Spleen (tissue), 7 donors: ENCODE data around the gene LRMDA.

Experiments used
- CTCF ChIP-seq, 11 experiments: fragments of 200-600 bp in 7 of 11; fragments of 450-650 bp in 4 of 11; sonication (generic) in 4 of 11; IDR thresholded peaks in 8 of 11; conservative IDR thresholded peaks in 3 of 11; 1 replicate in 7 of 11; 2 replicates in 4 of 11; pipeline versions ENCODE4 v1.4.0 to v1.8.0; 2016 to 2021; ENCODE audit warnings: antibody characterized with exemption in 11 of 11, inconsistent platforms in 4 of 11, mild to moderate bottlenecking in 1 of 11
- POLR2A ChIP-seq, 3 donors: fragments of 450-650 bp; IDR thresholded peaks; one replicate each; pipeline ENCODE4 v1.5.1; 2017; ENCODE audit warnings: antibody characterized with exemption in 3 of 3, mild to moderate bottlenecking in 1 of 3
- POLR2AphosphoS5 ChIP-seq, 3 donors: sonication (generic); formaldehyde crosslinking; IDR thresholded peaks; one replicate each; pipeline ENCODE4 v1.5.1; 2017; ENCODE audit warnings: antibody characterized with exemption in 3 of 3
- donor health status: DM: no; HTN: no; CAD: no; lungs with moderate emphysema.
- donor health status: DM: no; HTN: no; CAD: no.
- donor health status: DM: no; HTN: no; CAD: no.

DNA sequence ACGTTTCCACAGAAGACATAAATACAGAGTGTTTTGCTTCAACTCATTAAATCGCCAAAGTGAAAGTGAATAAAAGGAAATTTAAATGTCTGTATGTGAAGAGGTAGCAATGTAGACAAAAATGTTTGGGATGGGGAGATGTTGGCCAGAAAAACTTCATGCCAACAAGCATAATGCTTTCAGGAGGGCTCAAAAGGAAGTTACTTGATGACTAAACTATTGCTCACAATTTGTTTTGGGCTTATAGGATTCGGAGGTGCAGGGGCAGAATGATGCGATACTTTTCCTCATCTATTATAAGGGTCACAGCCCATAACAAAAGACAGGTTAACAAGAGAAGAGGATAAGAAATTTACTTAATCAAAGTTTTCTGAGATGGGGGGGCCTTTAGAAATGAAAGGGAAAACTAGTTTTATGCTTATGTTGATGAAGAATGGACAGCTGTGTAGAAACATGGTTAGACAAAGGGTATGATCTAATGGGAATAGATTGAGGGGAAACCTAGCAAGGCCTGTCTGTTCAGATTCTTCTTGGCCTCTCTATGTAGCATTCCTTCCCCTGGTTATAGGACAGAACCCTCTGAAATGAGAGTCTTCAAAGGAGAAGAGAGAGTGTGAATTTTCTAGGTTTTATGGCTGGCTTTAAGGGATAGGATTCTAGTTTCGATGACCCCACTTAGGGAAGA, 898.6 kb downstream of the LRMDA start:
- no peak for TF ChIP-seq POLR2A (IDR thresholded peaks at IDR 0.05)
- TF ChIP-seq CTCF (IDR thresholded peaks at IDR 0.05 in 8 of 11, conservative IDR thresholded peaks at IDR 0.05 in 3 of 11) = no peak
- TF ChIP-seq POLR2AphosphoS5 (IDR thresholded peaks at IDR 0.05) = no peak
